ENCODE results near the gene RBMS3.

Gene RBMS3

GRCh38 chr3:29576675-29577074, 295.8 kb downstream of the RBMS3 start:
- no peak for DNase-seq (ENCODE audit: low spot score)

- no peak for DNase-seq (ENCODE audit: low spot score)
Measured at GRCh38 chr3:29577250-29577649, 296.4 kb downstream of the RBMS3 start.

GRCh38 chr3:29581311-29581710, 300.4 kb downstream of the RBMS3 start:
- DNase-seq (ENCODE audit: low spot score): no peak

- DNase-seq (ENCODE audit: low spot score): no peak
Measured at GRCh38 chr3:29582273-29582672, 301.4 kb downstream of the RBMS3 start.

- DNase-seq (ENCODE audit: low spot score): no peak
Measured at GRCh38 chr3:29583861-29584260, 303.0 kb downstream of the RBMS3 start.

- DNase-seq (ENCODE audit: low spot score): no peak
Measured at GRCh38 chr3:29585368-29585767, 304.5 kb downstream of the RBMS3 start.

GRCh38 chr3:29587340-29587739, 306.5 kb downstream of the RBMS3 start:
- no peak for DNase-seq (ENCODE audit: low spot score)

GRCh38 chr3:29590012-29590411, 309.1 kb downstream of the RBMS3 start:
- no peak for DNase-seq (ENCODE audit: low spot score)

- DNase-seq (ENCODE audit: low spot score): no peak
Measured at GRCh38 chr3:29590461-29590860, 309.6 kb downstream of the RBMS3 start.

- no peak for DNase-seq (ENCODE audit: low spot score)
Measured at GRCh38 chr3:29591579-29591978, 310.7 kb downstream of the RBMS3 start.

GRCh38 chr3:29593802-29594201, 312.9 kb downstream of the RBMS3 start:
- DNase-seq (ENCODE audit: low spot score): no peak

GRCh38 chr3:29594261-29594660, 313.4 kb downstream of the RBMS3 start:
- DNase-seq (ENCODE audit: low spot score): no peak

- DNase-seq (ENCODE audit: low spot score): no peak
Measured at GRCh38 chr3:29597376-29598008, 316.6 kb downstream of the RBMS3 start.

- no peak for DNase-seq (ENCODE audit: low spot score)
Measured at GRCh38 chr3:29601861-29602585, 321.2 kb downstream of the RBMS3 start.

GRCh38 chr3:29605845-29606244, 325.0 kb downstream of the RBMS3 start:
- no peak for DNase-seq (ENCODE audit: low spot score)

GRCh38 chr3:29606416-29606815, 325.5 kb downstream of the RBMS3 start:
- no peak for DNase-seq (ENCODE audit: low spot score)

- no peak for DNase-seq (ENCODE audit: low spot score)
Measured at GRCh38 chr3:29608414-29609327, 327.8 kb downstream of the RBMS3 start.

GRCh38 chr3:29609328-29609811, 328.5 kb downstream of the RBMS3 start:
- no peak for DNase-seq (ENCODE audit: low spot score)

GRCh38 chr3:29610781-29611180, 329.9 kb downstream of the RBMS3 start:
- DNase-seq (ENCODE audit: low spot score): no peak

GRCh38 chr3:29611252-29611651, 330.4 kb downstream of the RBMS3 start:
- DNase-seq (ENCODE audit: low spot score): no peak

GRCh38 chr3:29612536-29612935, 331.7 kb downstream of the RBMS3 start:
- no peak for DNase-seq (ENCODE audit: low spot score)

GRCh38 chr3:29614954-29615353, 334.1 kb downstream of the RBMS3 start:
- no peak for DNase-seq (ENCODE audit: low spot score)

All from germinal center (tissue), 1 donor.